K562 (cell line): Measurements from ENCODE around the gene IFT22. TPM values are rescaled to one million over a fixed set of nuclear protein-coding genes. Genes with fewer than 3 reads are reported as not detected.

ENCODE experiments used
- ATAC-seq: fragments of 200-7000 bp; cut with Tn5 transposase; 3 replicates; pipeline ENCODE4 v1.9.1; 2020; ENCODE audit warnings: moderate library complexity
- BruUV-seq: library from RNA; stranded (reverse); fragments of 400-500 nt; replicated peaks from 2 replicates; lab custom pipeline; 2021; lab: Mats Ljungman, UMichigan
- CTCF ChIA-PET: fragments of 300-600 bp; formaldehyde crosslinking; extraction: SDS; loops from one replicate; lab custom pipeline; 2021; ENCODE audit warnings: low intra/inter-chr PET ratio; lab: Yijun Ruan, JAX
- POLR2A ChIA-PET: fragments of 300-600, 350-650 bp; sonication (Branson Sonifier 250); formaldehyde crosslinking; extraction: SDS; loops from one replicate; lab custom pipeline; 2021; ENCODE audit warnings: antibody characterized with exemption, inconsistent platforms; lab: Yijun Ruan, JAX
- DNase-seq, 4 experiments: peaks; one replicate each; pipeline versions ENCODE4 v3.0.0 to v3.0.0-alpha.2; 2011 to 2018; ENCODE audit warnings: low spot score in 3 of 4, mixed read lengths in 3 of 4; ENCODE audit errors: extremely low read depth in 1 of 4
- FAIRE-seq: peaks from 2 replicates; lab custom pipeline; 2011; peaks lifted over from hg19 to GRCh38; lab: Jason Lieb, UNC
- H2AFZ ChIP-seq: 2 replicates; pipeline ENCODE4 v1.6.0; 2011; ENCODE audit warnings: low read depth, low read length, control low read depth, inconsistent platforms
- H3K27ac ChIP-seq: fragments of 200-600 bp; 3 replicates; pipeline ENCODE4 v1.8.0; 2011; ENCODE audit warnings: low read depth, mild to moderate bottlenecking, control low read depth, inconsistent platforms, low read length, moderate library complexity, mixed read lengths; ENCODE audit errors: extremely low read depth
- H3K27me3 ChIP-seq, 2 experiments: fragments of 300-600 bp in 1 of 2; 2 replicates in 1 of 2; 3 replicates in 1 of 2; pipeline versions ENCODE4 v1.6.0 to v1.8.0; 2011; ENCODE audit warnings: inconsistent platforms in 2 of 2, low read length in 2 of 2, mild to moderate bottlenecking in 1 of 2, mixed read lengths in 1 of 2, moderate library complexity in 1 of 2; ENCODE audit not compliant: control insufficient read depth in 2 of 2, insufficient read depth in 2 of 2
- H3K36me3 ChIP-seq: fragments of 300-600 bp; 3 replicates; pipeline ENCODE4 v1.8.0; 2011; ENCODE audit warnings: mild to moderate bottlenecking, low read length, inconsistent platforms; ENCODE audit not compliant: control insufficient read depth, insufficient read depth
- H3K4me1 ChIP-seq, 2 experiments: fragments of 200-600 bp in 1 of 2; replicated peaks in 1 of 2; 2 replicates in 1 of 2; 3 replicates in 1 of 2; pipeline versions ENCODE4 v1.5.1 to v1.8.0; 2011; ENCODE audit warnings: inconsistent platforms in 2 of 2, low read length in 2 of 2, mild to moderate bottlenecking in 1 of 2, mixed read lengths in 1 of 2, moderate library complexity in 1 of 2; ENCODE audit not compliant: control insufficient read depth in 2 of 2, insufficient read depth in 2 of 2
- H3K4me2 ChIP-seq: 2 replicates; pipeline ENCODE4 v1.6.1; 2011; ENCODE audit warnings: low read length, control low read depth, inconsistent platforms, mixed read lengths; ENCODE audit not compliant: insufficient read depth
- H3K4me3 ChIP-seq: fragments of 200-600 bp; sonication (generic), shearing (Covaris generic); 2 replicates; pipeline ENCODE4 v1.5.1; 2016; ENCODE audit warnings: control low read depth, inconsistent platforms
- H3K79me2 ChIP-seq: fragments of 200-600 bp; 3 replicates; pipeline ENCODE4 v1.8.0; 2011; ENCODE audit warnings: low read length, inconsistent platforms; ENCODE audit not compliant: control insufficient read depth, insufficient read depth
- H3K9ac ChIP-seq, 2 experiments: 2 replicates each; pipeline versions ENCODE4 v1.6.0 to v1.6.1; 2011; ENCODE audit warnings: low read depth in 2 of 2, low read length in 2 of 2, control low read depth in 1 of 2, inconsistent platforms in 1 of 2, mild to moderate bottlenecking in 1 of 2, mixed read lengths in 1 of 2; ENCODE audit not compliant: insufficient read depth in 1 of 2
- H3K9me1 ChIP-seq: one replicate; pipeline ENCODE4 v1.6.0; 2011; ENCODE audit warnings: inconsistent platforms, mild to moderate bottlenecking, low read length, moderate library complexity; ENCODE audit not compliant: control insufficient read depth, insufficient read depth
- H3K9me3 ChIP-seq: replicated peaks from 2 replicates; pipeline ENCODE4 v1.5.1; 2011; ENCODE audit warnings: low read depth, low read length, inconsistent platforms; ENCODE audit not compliant: control insufficient read depth, insufficient read depth
- H4K20me1 ChIP-seq: replicated peaks from 2 replicates; pipeline ENCODE4 v1.6.1; 2011; ENCODE audit warnings: low read length, inconsistent platforms, mixed read lengths; ENCODE audit not compliant: control insufficient read depth, insufficient read depth
- ERF ChIP-seq: fragments of 450-650 bp; formaldehyde crosslinking; IDR thresholded peaks from 2 replicates; pipeline ENCODE4 v1.4.0; 2020; ENCODE audit warnings: mild to moderate bottlenecking, mixed read lengths
- ETS1 ChIP-seq: conservative IDR thresholded peaks from 2 replicates; pipeline ENCODE4 v1.6.1; 2011; ENCODE audit warnings: low read depth, mild to moderate bottlenecking, low read length; ENCODE audit not compliant: control insufficient read depth
- GABPB2 ChIP-seq: fragments of 250-450 bp; sonication (Bioruptor Pico); conservative IDR thresholded peaks from 2 replicates; pipeline ENCODE4 v1.5.1; 2021; ENCODE audit warnings: mild to moderate bottlenecking
- HBP1 ChIP-seq: fragments of 450-650 bp; formaldehyde crosslinking; IDR thresholded peaks from 2 replicates; pipeline ENCODE4 v1.4.0; 2022; ENCODE audit warnings: missing genetic modification characterization
- HMG20B ChIP-seq: fragments of 250-450 bp; sonication (Bioruptor Pico); IDR thresholded peaks from 2 replicates; pipeline ENCODE4 v1.5.0; 2021; ENCODE audit warnings: mild to moderate bottlenecking
- KDM5B ChIP-seq: fragments of 200-600 bp; sonication (generic); IDR thresholded peaks from 2 replicates; pipeline ENCODE4 v1.6.1; 2012; ENCODE audit warnings: low read depth, mild to moderate bottlenecking, moderate library complexity, low read length, control low read depth, inconsistent platforms; ENCODE audit not compliant: insufficient replicate concordance
- MYBL2 ChIP-seq, 2 experiments: fragments of 450-650 bp in 1 of 2; sonication (generic) in 1 of 2; formaldehyde crosslinking in 1 of 2; IDR thresholded peaks; 2 replicates each; pipeline versions ENCODE4 v1.6.1 to v1.8.1; 2017 to 2022; ENCODE audit warnings: borderline replicate concordance in 1 of 2, inconsistent platforms in 1 of 2, low read depth in 1 of 2, mild to moderate bottlenecking in 1 of 2, missing genetic modification reagents in 1 of 2, moderate library complexity in 1 of 2
- PTRF ChIP-seq: fragments of 450-650 bp; IDR thresholded peaks from 2 replicates; pipeline ENCODE4 v1.6.1; 2016; ENCODE audit warnings: mild to moderate bottlenecking, missing genetic modification characterization, missing compliant biosample characterization
- RBM17 ChIP-seq: fragments of 200-400 bp; formaldehyde crosslinking; IDR thresholded peaks from 2 replicates; pipeline ENCODE4 v1.6.1; 2017; ENCODE audit warnings: low read depth, mild to moderate bottlenecking, low read length, borderline replicate concordance
- RBM25 ChIP-seq: fragments of 200-400 bp; formaldehyde crosslinking; IDR thresholded peaks from 2 replicates; pipeline ENCODE4 v1.6.1; 2018; ENCODE audit warnings: low read length, low read depth, moderate library complexity; ENCODE audit not compliant: severe bottlenecking
- TEAD1 ChIP-seq, 2 experiments: fragments of 450-650 bp in 1 of 2; sonication (generic) in 1 of 2; formaldehyde crosslinking; IDR thresholded peaks; 2 replicates each; pipeline versions ENCODE4 v1.4.0 to v1.8.0; 2020 to 2022; ENCODE audit warnings: mild to moderate bottlenecking in 2 of 2, missing genetic modification reagents in 1 of 2
- ZNF134 ChIP-seq: fragments of 250-450 bp; sonication (Bioruptor Pico); conservative IDR thresholded peaks from 2 replicates; pipeline ENCODE4 v1.4.0; 2020
- ZNF217 ChIP-seq: sonication (generic); formaldehyde crosslinking; IDR thresholded peaks from 2 replicates; pipeline ENCODE4 v1.8.0; 2022; ENCODE audit warnings: mild to moderate bottlenecking, missing genetic modification reagents
- ZNF696 ChIP-seq: fragments of 250-450 bp; sonication (Bioruptor Pico); conservative IDR thresholded peaks from 2 replicates; pipeline ENCODE4 v1.4.0; 2020; ENCODE audit warnings: mild to moderate bottlenecking, moderate library complexity
- ZNF766 ChIP-seq: fragments of 200-800 bp; sonication (Bioruptor generic); conservative IDR thresholded peaks from 2 replicates; pipeline ENCODE4 v1.6.1; 2016; ENCODE audit warnings: missing genetic modification characterization, missing compliant biosample characterization
- WGBS: fragments of 100-300 bp; shearing (Covaris generic); methylation state at CpG from one replicate; pipeline ENCODE4 v1.1.6; 2016; ENCODE audit warnings: low coverage, mixed read lengths; ENCODE audit not compliant: insufficient coverage; ENCODE audit errors: missing lambda C conversion rate; 5-methylcytosine and 5-hydroxymethylcytosine counted together
- in situ Hi-C: fragments of 300-500 bp; cut with MboI; formaldehyde crosslinking; loops from 4 replicates; pipeline ENCODE4 v1.15.0; 2018; ENCODE audit warnings: inconsistent platforms, mixed read lengths
- intact Hi-C: fragments of 100-400 bp; cut with micrococcal nuclease; formaldehyde crosslinking; loops from 2 replicates; pipeline ENCODE4 v1.14.2; 2022
- polyA plus RNA-seq, 8 experiments: library from polyadenylated mRNA; depleted of rRNA in 4 of 8; stranded (reverse) in 5 of 8; unstranded in 3 of 8; fragments of >200 nt; fragmentation: Nextera tagmentation in 2 of 8; fragmentation: Illumina TruSeq in 1 of 8; extraction: Ambion mirVana in 2 of 8; extraction: Trizol in 1 of 8; gene quantifications; 2 replicates each; pipeline versions ENCODE4 v1.2.1 to v1.2.3, GENCODE V29; 2011 to 2014; ENCODE audit warnings: inconsistent platforms in 1 of 8, missing spikeins in 1 of 8
- total RNA-seq, 7 experiments: library from RNA; depleted of rRNA in 6 of 7; stranded (reverse); fragments of >200 nt in 6 of 7; fragmentation: Illumina TruSeq in 2 of 7; extraction: Trizol in 2 of 7; gene quantifications; 2 replicates each; pipeline versions ENCODE4 v1.2.1 to v1.2.3, GENCODE V29; 2011 to 2021; ENCODE audit warnings: low replicate concordance in 1 of 7
- TF ChIP-seq, protein P1 (sequence below): sonication (generic); formaldehyde crosslinking; IDR thresholded peaks from 2 replicates; pipeline ENCODE4 v1.8.0; 2022; ENCODE audit warnings: mild to moderate bottlenecking, missing genetic modification reagents

Gene IFT22
- total and polyA plus RNA-seq, 9 of the 15 experiments (the other 6 are each of a cell fraction or from before 2014, with no cell fraction given): 6.3 to 18.2 (median 7.7) TPM

- DNase-seq: no peak
- H3K36me3 ChIP-seq: no peaks in the 10 kb centered on the region
- no peak for ATAC-seq
- no peak overlapping the region for H3K4me3 ChIP-seq
- H2AFZ ChIP-seq: no peak overlapping the region
- intact Hi-C loops (loop anchor here (10.0 kb wide), 1 partner anchor 214 kb away; no protein-coding TSS in a partner anchor), in situ Hi-C loops (loop anchor here (5.0 to 25.0 kb wide), 2 partner anchors 376 to 1306 kb away; no protein-coding TSS in a partner anchor)
- no peak overlapping the region for H3K4me2 ChIP-seq
- H3K4me1 ChIP-seq: no peaks in the 10 kb centered on the region
- H4K20me1 ChIP-seq: no peaks in the 10 kb centered on the region
- H3K9ac ChIP-seq: no peak overlapping the region
- H3K79me2 ChIP-seq: no peaks in the 10 kb centered on the region
- FAIRE-seq: no peak
- no TSS peak for BruUV-seq
- no peak overlapping the region for H3K27ac ChIP-seq
- ChIA-PET CTCF (interaction anchor here (0.7 kb wide), 1 partner anchor 152 kb away, joined by 4 read pairs; no protein-coding TSS in a partner anchor), POLR2A (no interaction called here)
- H3K9me3 ChIP-seq: no peaks in the 10 kb centered on the region
- no peaks in the 10 kb centered on the region for H3K9me1 ChIP-seq
- 0% methylated on average over 3 of the region's 3 CpGs for WGBS
- peaks cover 0 to 43% of the 10 kb centered on the region in 2 experiments; a peak in 4 of 5 replicates for H3K27me3 ChIP-seq
- TF ChIP-seq ZNF696 (CRISPR knock-in tag): no peak
- TF ChIP-seq KDM5B: no peak
- no peak for TF ChIP-seq GABPB2 (CRISPR knock-in tag)
- TF ChIP-seq PTRF (tag): no peak
- TF ChIP-seq ZNF134 (CRISPR knock-in tag): peak; percentile 89
- no peak for TF ChIP-seq ZNF766 (CRISPR knock-in tag)
- no peak for TF ChIP-seq ERF (CRISPR knock-in tag)
- TF ChIP-seq TEAD1 (CRISPR knock-in tag; IDR thresholded peaks at IDR 0.05): no peak
- TF ChIP-seq ZNF217 (CRISPR knock-in tag): no peak
- no peak for TF ChIP-seq HMG20B (CRISPR knock-in tag)
- TF ChIP-seq RBM17: no peak
- TF ChIP-seq, protein P1, sequence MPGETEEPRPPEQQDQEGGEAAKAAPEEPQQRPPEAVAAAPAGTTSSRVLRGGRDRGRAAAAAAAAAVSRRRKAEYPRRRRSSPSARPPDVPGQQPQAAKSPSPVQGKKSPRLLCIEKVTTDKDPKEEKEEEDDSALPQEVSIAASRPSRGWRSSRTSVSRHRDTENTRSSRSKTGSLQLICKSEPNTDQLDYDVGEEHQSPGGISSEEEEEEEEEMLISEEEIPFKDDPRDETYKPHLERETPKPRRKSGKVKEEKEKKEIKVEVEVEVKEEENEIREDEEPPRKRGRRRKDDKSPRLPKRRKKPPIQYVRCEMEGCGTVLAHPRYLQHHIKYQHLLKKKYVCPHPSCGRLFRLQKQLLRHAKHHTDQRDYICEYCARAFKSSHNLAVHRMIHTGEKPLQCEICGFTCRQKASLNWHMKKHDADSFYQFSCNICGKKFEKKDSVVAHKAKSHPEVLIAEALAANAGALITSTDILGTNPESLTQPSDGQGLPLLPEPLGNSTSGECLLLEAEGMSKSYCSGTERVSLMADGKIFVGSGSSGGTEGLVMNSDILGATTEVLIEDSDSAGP: no peak
- TF ChIP-seq HBP1 (CRISPR knock-in tag): no peak
- TF ChIP-seq RBM25: peak; percentile 39
- no peak for TF ChIP-seq ETS1
- TF ChIP-seq MYBL2 (IDR thresholded peaks at IDR 0.05; ENCODE audit: low read depth): no peak
- no peak for TF ChIP-seq MYBL2 (CRISPR knock-in tag; IDR thresholded peaks at IDR 0.05; ENCODE audit: borderline replicate concordance)
These were observed 33.2 kb downstream of the IFT22 start for GRCh38 chr7:101288439-101288838.
